BLaER1 treated with 17β-estradiol and CSF1 and Interleukin-3, amounts not matched to agents 10 nM and 100 nM (cell line): ENCODE results near the gene SCN1B.

ENCODE experiments used
- H3K27ac ChIP-seq, 11 experiments: shearing (Covaris generic); formaldehyde crosslinking; 2 replicates each; pipeline ENCODE4 v1.8.1; 2022
- H3K27me3 ChIP-seq, 11 experiments: shearing (Covaris generic); formaldehyde crosslinking; 2 replicates each; pipeline ENCODE4 v1.8.1; 2022
- H3K36me3 ChIP-seq, 11 experiments: shearing (Covaris generic); formaldehyde crosslinking; 2 replicates each; pipeline ENCODE4 v1.8.1; 2022
- H3K4me1 ChIP-seq, 10 experiments: shearing (Covaris generic); formaldehyde crosslinking; 2 replicates each; pipeline ENCODE4 v1.8.1; 2022
- H3K4me2 ChIP-seq, 11 experiments: shearing (Covaris generic); formaldehyde crosslinking; 2 replicates each; pipeline ENCODE4 v1.8.1; 2022
- H3K4me3 ChIP-seq, 10 experiments: shearing (Covaris generic); formaldehyde crosslinking; 2 replicates each; pipeline ENCODE4 v1.8.1; 2022
- H3K9ac ChIP-seq, 11 experiments: shearing (Covaris generic); formaldehyde crosslinking; 2 replicates each; pipeline ENCODE4 v1.8.1; 2022
- H3K9me3 ChIP-seq, 11 experiments: shearing (Covaris generic); formaldehyde crosslinking; replicated peaks in 1 of 11; 2 replicates each; pipeline ENCODE4 v1.8.1; 2022
- H4K20me1 ChIP-seq, 11 experiments: shearing (Covaris generic); formaldehyde crosslinking; 2 replicates each; pipeline ENCODE4 v1.8.1; 2022
- Cebpa-rat ChIP-seq, 11 experiments: shearing (Covaris generic); IDR thresholded peaks; 2 replicates each; pipeline ENCODE4 v1.8.1; 2022

The SCN1B gene

DNA sequence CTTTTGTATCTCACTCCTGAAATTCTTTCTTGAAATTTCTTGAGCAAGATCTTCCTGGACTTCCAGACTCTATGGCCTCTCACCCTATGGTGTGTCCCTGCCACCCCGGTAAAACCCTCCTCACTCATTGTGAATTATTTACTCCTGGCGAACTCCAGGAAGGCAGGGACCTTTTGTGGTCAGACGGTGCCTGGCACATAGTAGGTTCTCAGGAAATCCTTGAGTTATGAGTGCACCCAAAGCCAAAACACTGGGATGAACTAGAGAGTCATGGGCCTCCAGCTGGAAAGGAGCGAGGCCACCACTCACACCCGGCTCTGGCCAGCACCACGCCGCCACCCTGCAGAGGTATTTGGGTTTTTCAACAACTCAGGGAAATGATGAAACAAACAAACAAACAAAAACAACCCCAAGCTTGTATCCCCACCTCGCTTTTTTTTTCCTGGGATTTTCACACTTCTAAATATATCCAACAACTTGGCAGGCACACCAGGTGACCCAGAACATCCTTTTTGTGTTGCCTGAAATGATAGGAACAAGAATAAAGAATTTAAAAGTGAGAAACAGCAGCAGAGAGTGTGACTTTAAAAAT lies 22.4 kb downstream of the SCN1B start:
- 0 out of 22 replicates have a peak overlapping the region, but pooled peaks of 1 of the 11 experiments have one; percentile 10 for H3K27ac ChIP-seq
- no peaks in the 10 kb centered on the region for H3K27me3 ChIP-seq
- TF ChIP-seq Cebpa-rat (IDR thresholded peaks at IDR 0.05), result no peak
- H3K4me2 ChIP-seq, result peak overlapping the region in 4 of 11 experiments; percentile 36 to 53 (median 46); a peak in 8 of 22 replicates
- H3K36me3 ChIP-seq, result peaks cover 0 to 16% (median 0%) of the 10 kb centered on the region in 11 experiments; a peak in 1 of 22 replicates
- H3K9ac ChIP-seq, result peak overlapping the region in 2 of 11 experiments; percentile 6 to 52; a peak in 2 of 22 replicates
- no peak overlapping the region for H3K4me3 ChIP-seq
- H3K9me3 ChIP-seq, result no peaks in the 10 kb centered on the region
- H4K20me1 ChIP-seq, result no peaks in the 10 kb centered on the region
- peaks cover 7 to 56% (median 39%) of the 10 kb centered on the region in 10 experiments for H3K4me1 ChIP-seq

DNA sequence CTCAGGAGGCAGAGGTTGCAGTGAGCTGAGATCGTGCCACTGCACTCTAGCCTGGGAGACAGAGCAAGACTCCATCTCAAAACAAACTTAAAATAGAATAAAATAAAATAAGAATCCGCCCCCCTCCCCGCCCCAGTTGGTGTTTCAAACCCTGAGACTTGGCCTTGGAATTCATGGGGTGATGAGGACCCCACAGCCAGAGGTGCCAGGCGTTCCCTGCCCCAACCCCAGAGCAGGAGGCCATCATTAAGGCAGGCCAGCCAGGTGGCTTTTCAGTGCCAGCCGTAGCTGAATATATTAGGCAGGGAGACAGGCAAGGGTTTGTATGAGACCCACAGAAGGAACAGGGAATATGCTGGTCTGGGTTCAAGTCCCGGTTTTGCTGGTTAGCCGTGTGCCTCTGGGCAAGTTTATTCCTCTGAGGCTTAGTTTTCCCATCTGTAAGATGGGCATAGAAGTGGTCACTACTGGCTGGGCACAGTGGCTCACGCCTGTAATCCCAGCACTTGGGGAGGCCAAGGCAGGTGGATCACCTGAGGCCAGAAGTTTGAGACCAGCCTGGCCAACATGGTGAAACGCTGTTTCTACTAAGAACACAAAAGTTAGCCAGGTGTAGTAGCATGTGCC lies 23.5 kb downstream of the SCN1B start:
- no peaks in the 10 kb centered on the region for H3K27me3 ChIP-seq
- peak overlapping the region in 4 of 11 experiments; percentile 36 to 53 (median 46); a peak in 4 of 22 replicates for H3K4me2 ChIP-seq
- H4K20me1 ChIP-seq, result no peaks in the 10 kb centered on the region
- TF ChIP-seq Cebpa-rat (IDR thresholded peaks at IDR 0.05), result no peak
- no peaks in the 10 kb centered on the region for H3K9me3 ChIP-seq
- H3K9ac ChIP-seq, result no peak overlapping the region; a peak in 1 of 22 replicates
- H3K36me3 ChIP-seq, result peaks cover 0 to 16% (median 0%) of the 10 kb centered on the region in 11 experiments; a peak in 1 of 22 replicates
- H3K4me1 ChIP-seq, result peaks cover 0 to 45% (median 28%) of the 10 kb centered on the region in 10 experiments; a peak in 16 of 20 replicates
- no peak overlapping the region; a peak in 1 of 22 replicates for H3K27ac ChIP-seq
- H3K4me3 ChIP-seq, result no peak overlapping the region

GRCh38 chr19:35054626-35055025 lies 24.4 kb downstream of the SCN1B start:
- Histone ChIP-seq H3K36me3 (peaks cover 0 to 12% (median 0%) of the 10 kb centered on the region in 11 experiments; a peak in 1 of 22 replicates), H3K4me2 (no peak overlapping the region), H3K4me1 (peaks cover 0 to 38% (median 21%) of the 10 kb centered on the region in 10 experiments; a peak in 16 of 20 replicates), H3K9ac (no peak overlapping the region), H3K27me3 (no peaks in the 10 kb centered on the region), H3K9me3 (no peaks in the 10 kb centered on the region), H3K27ac (no peak overlapping the region), H3K4me3 (no peak overlapping the region), H4K20me1 (no peaks in the 10 kb centered on the region)
- TF ChIP-seq Cebpa-rat (IDR thresholded peaks at IDR 0.05), result no peak

GRCh38 chr19:35055715-35056179 lies 25.5 kb downstream of the SCN1B start:
- Histone ChIP-seq H3K27ac (no peak overlapping the region), H4K20me1 (no peaks in the 10 kb centered on the region), H3K4me1 (peaks cover 0 to 38% (median 21%) of the 10 kb centered on the region in 10 experiments; a peak in 16 of 20 replicates), H3K4me2 (peak overlapping the region in 6 of 11 experiments; percentile 5 to 37 (median 18); a peak in 5 of 22 replicates), H3K27me3 (no peaks in the 10 kb centered on the region), H3K36me3 (peaks cover 0 to 4% (median 0%) of the 10 kb centered on the region in 11 experiments; a peak in 1 of 22 replicates), H3K9ac (no peak overlapping the region), H3K9me3 (no peaks in the 10 kb centered on the region), H3K4me3 (no peak overlapping the region)
- no peak for TF ChIP-seq Cebpa-rat (IDR thresholded peaks at IDR 0.05)

GRCh38 chr19:35056513-35057063 lies 26.3 kb downstream of the SCN1B start:
- Histone ChIP-seq H3K9ac (no peak overlapping the region; a peak in 1 of 22 replicates), H3K4me3 (no peak overlapping the region), H3K9me3 (no peaks in the 10 kb centered on the region), H4K20me1 (no peaks in the 10 kb centered on the region), H3K4me1 (peaks cover 0 to 38% (median 21%) of the 10 kb centered on the region in 10 experiments; a peak in 16 of 20 replicates), H3K36me3 (0 out of 22 replicates have a peak, but pooled peaks cover 0 to 2% (median 0%) of the 10 kb centered on the region in 11 experiments), H3K27ac (no peak overlapping the region), H3K4me2 (no peak overlapping the region), H3K27me3 (no peaks in the 10 kb centered on the region)
- no peak for TF ChIP-seq Cebpa-rat (IDR thresholded peaks at IDR 0.05)

- Histone ChIP-seq H4K20me1 (no peaks in the 10 kb centered on the region), H3K4me2 (no peak overlapping the region), H3K9me3 (no peaks in the 10 kb centered on the region), H3K27ac (no peak overlapping the region), H3K4me1 (peaks cover 0 to 28% (median 14%) of the 10 kb centered on the region in 10 experiments; a peak in 16 of 20 replicates), H3K9ac (no peak overlapping the region), H3K4me3 (no peak overlapping the region), H3K27me3 (no peaks in the 10 kb centered on the region), H3K36me3 (no peaks in the 10 kb centered on the region)
- no peak for TF ChIP-seq Cebpa-rat (IDR thresholded peaks at IDR 0.05)
Observed at GRCh38 chr19:35058370-35058769, 28.1 kb downstream of the SCN1B start.

GRCh38 chr19:35059006-35059798 lies 28.9 kb downstream of the SCN1B start:
- Histone ChIP-seq H3K9ac (no peak overlapping the region), H3K27me3 (no peaks in the 10 kb centered on the region), H3K4me1 (peaks cover 0 to 23% (median 12%) of the 10 kb centered on the region in 10 experiments; a peak in 16 of 20 replicates), H3K27ac (no peak overlapping the region), H3K36me3 (no peaks in the 10 kb centered on the region), H3K4me2 (no peak overlapping the region), H4K20me1 (no peaks in the 10 kb centered on the region), H3K9me3 (no peaks in the 10 kb centered on the region), H3K4me3 (no peak overlapping the region)
- no peak for TF ChIP-seq Cebpa-rat (IDR thresholded peaks at IDR 0.05)

GRCh38 chr19:35059799-35060091 lies 29.5 kb downstream of the SCN1B start:
- Histone ChIP-seq H3K4me1 (peaks cover 0 to 17% (median 10%) of the 10 kb centered on the region in 10 experiments; a peak in 15 of 20 replicates), H3K27me3 (no peaks in the 10 kb centered on the region)
- no peak for TF ChIP-seq Cebpa-rat (IDR thresholded peaks at IDR 0.05)

More at GRCh38 chr19:35059799-35060091, 29.5 kb downstream of the SCN1B start:
- no peaks in the 10 kb centered on the region for H4K20me1 ChIP-seq
- H3K36me3 ChIP-seq, result no peaks in the 10 kb centered on the region
- H3K4me2 ChIP-seq, result no peak overlapping the region
- no peak overlapping the region for H3K9ac ChIP-seq
- no peak overlapping the region for H3K4me3 ChIP-seq
- no peak overlapping the region for H3K27ac ChIP-seq
- H3K9me3 ChIP-seq, result no peaks in the 10 kb centered on the region
